B cell (primary cell): ENCODE results near the gene MPP2.

Source experiments
- EZH2 ChIP-seq: IDR thresholded peaks from 2 replicates; pipeline ENCODE4 v1.6.1; 2012; ENCODE audit warnings: borderline replicate concordance, low read depth, mild to moderate bottlenecking, moderate library complexity, low read length; ENCODE audit not compliant: insufficient read depth, poor library complexity, severe bottlenecking
- TF ChIP-seq, protein P1 (sequence below): fragments of 200-600 bp; IDR thresholded peaks from one replicate; pipeline ENCODE4 v1.8.0; 2022; ENCODE audit warnings: antibody characterized with exemption, mild to moderate bottlenecking

DNA sequence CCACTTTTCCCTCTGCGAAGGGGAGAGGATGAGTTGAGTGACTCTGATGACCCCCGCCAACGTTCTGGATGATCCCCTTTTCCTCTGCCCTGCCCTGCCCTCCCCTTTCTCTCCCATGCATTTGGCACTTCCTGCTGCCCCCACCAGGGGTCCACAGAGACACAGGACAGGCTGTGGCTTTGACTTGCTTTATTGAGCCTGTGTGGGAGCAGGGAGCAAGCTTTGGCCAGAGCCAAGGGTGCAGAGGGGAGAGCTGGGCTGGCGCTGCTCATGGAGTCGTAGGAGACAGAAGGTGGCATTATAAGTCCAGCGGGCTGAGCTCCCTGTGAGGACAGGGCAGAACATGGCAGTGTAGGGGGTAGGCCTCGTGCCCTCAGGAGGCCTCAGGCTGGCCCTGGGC is 33.3 kb upstream of the MPP2 start:
- TF ChIP-seq, protein P1, sequence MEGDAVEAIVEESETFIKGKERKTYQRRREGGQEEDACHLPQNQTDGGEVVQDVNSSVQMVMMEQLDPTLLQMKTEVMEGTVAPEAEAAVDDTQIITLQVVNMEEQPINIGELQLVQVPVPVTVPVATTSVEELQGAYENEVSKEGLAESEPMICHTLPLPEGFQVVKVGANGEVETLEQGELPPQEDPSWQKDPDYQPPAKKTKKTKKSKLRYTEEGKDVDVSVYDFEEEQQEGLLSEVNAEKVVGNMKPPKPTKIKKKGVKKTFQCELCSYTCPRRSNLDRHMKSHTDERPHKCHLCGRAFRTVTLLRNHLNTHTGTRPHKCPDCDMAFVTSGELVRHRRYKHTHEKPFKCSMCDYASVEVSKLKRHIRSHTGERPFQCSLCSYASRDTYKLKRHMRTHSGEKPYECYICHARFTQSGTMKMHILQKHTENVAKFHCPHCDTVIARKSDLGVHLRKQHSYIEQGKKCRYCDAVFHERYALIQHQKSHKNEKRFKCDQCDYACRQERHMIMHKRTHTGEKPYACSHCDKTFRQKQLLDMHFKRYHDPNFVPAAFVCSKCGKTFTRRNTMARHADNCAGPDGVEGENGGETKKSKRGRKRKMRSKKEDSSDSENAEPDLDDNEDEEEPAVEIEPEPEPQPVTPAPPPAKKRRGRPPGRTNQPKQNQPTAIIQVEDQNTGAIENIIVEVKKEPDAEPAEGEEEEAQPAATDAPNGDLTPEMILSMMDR = peak; percentile 31
- TF ChIP-seq EZH2 = no peak
